GM12878 (cell line): ENCODE data around the gene BEX3. TPM values are rescaled to one million over a fixed set of nuclear protein-coding genes. Genes with fewer than 3 reads are reported as not detected.

Experiments used
- ATAC-seq: fragments of 200-7000 bp; cut with Tn5 transposase; 3 replicates; pipeline ENCODE4 v1.9.1; 2020; ENCODE audit warnings: mild to moderate bottlenecking, moderate library complexity
- BruUV-seq: library from RNA; stranded (reverse); fragments of 400-500 nt; replicated peaks from 2 replicates; lab custom pipeline; 2021; lab: Mats Ljungman, UMichigan
- CTCF ChIA-PET: fragments of 300-600 bp; sonication (Branson Sonifier 250); formaldehyde crosslinking; extraction: SDS; loops from one replicate; lab custom pipeline; 2021; ENCODE audit warnings: inconsistent platforms; lab: Yijun Ruan, JAX
- POLR2A ChIA-PET: fragments of 350-600 bp; formaldehyde crosslinking; extraction: SDS; loops from one replicate; lab custom pipeline; 2021; ENCODE audit warnings: inconsistent platforms; lab: Charles Lee
- RAD21 ChIA-PET: fragments of 300-600 bp; sonication (Branson Sonifier 250); formaldehyde crosslinking; loops from one replicate; lab custom pipeline; 2023; ENCODE audit warnings: antibody characterized with exemption; ENCODE audit not compliant: unreplicated experiment; lab: Charles Lee
- SMC1A ChIA-PET: fragments of 300-600 bp; sonication (Branson Sonifier 250); formaldehyde crosslinking; loops from one replicate; lab custom pipeline; 2023; ENCODE audit not compliant: unreplicated experiment, uncharacterized antibody; lab: Charles Lee
- DNase-seq: peaks from one replicate; pipeline ENCODE4 v3.0.0-alpha.2; 2011; ENCODE audit warnings: low read depth, low spot score
- FAIRE-seq: peaks from 3 replicates; lab custom pipeline; 2011; peaks lifted over from hg19 to GRCh38; lab: Jason Lieb, UNC
- H2AFZ ChIP-seq: 2 replicates; pipeline ENCODE4 v1.6.0; 2011; ENCODE audit warnings: low read depth, low read length, control low read depth; ENCODE audit not compliant: control insufficient read depth
- H3K27ac ChIP-seq: 2 replicates; pipeline ENCODE4 v1.5.1; 2011; ENCODE audit warnings: control low read depth; ENCODE audit not compliant: control insufficient read depth, insufficient read depth
- H3K27me3 ChIP-seq, 2 experiments: replicated peaks in 1 of 2; 2 replicates each; pipeline versions ENCODE4 v1.6.0 to v1.6.1; 2011; ENCODE audit warnings: low read length in 1 of 2; ENCODE audit not compliant: control insufficient read depth in 2 of 2, insufficient read depth in 2 of 2
- H3K36me3 ChIP-seq, 2 experiments: 2 replicates each; pipeline ENCODE4 v1.5.1; 2011; ENCODE audit warnings: low read length in 1 of 2; ENCODE audit not compliant: control insufficient read depth in 2 of 2, insufficient read depth in 2 of 2
- H3K4me1 ChIP-seq: 2 replicates; pipeline ENCODE4 v1.6.1; 2011; ENCODE audit warnings: mild to moderate bottlenecking, low read length, moderate library complexity, mixed read lengths; ENCODE audit not compliant: control insufficient read depth, insufficient read depth
- H3K4me2 ChIP-seq: 2 replicates; pipeline ENCODE4 v1.6.0; 2011; ENCODE audit warnings: control low read depth; ENCODE audit not compliant: control insufficient read depth, insufficient read depth
- H3K4me3 ChIP-seq: fragments of 200-600 bp; sonication (generic); 2 replicates; pipeline ENCODE4 v1.5.1; 2016
- H3K79me2 ChIP-seq: 2 replicates; pipeline ENCODE4 v1.6.0; 2011; ENCODE audit warnings: low read length; ENCODE audit not compliant: control insufficient read depth, insufficient read depth
- H3K9ac ChIP-seq: 2 replicates; pipeline ENCODE4 v1.8.0; 2011; ENCODE audit warnings: low read length, control low read depth, mixed read lengths; ENCODE audit not compliant: control insufficient read depth, insufficient read depth
- H3K9me3 ChIP-seq: replicated peaks from 3 replicates; pipeline ENCODE4 v1.5.1; 2011; ENCODE audit warnings: mild to moderate bottlenecking, low read length; ENCODE audit not compliant: control insufficient read depth, insufficient read depth
- H4K20me1 ChIP-seq: 2 replicates; pipeline ENCODE4 v1.6.0; 2011; ENCODE audit not compliant: control insufficient read depth, insufficient read depth
- CBX3 ChIP-seq: fragments of 200-600 bp; sonication (generic); IDR thresholded peaks from 2 replicates; pipeline ENCODE4 v1.6.1; 2016; ENCODE audit warnings: low read depth, borderline replicate concordance
- CTCF ChIP-seq, 3 experiments: IDR thresholded peaks in 2 of 3; conservative IDR thresholded peaks in 1 of 3; 2 replicates each; pipeline ENCODE4 v1.5.1; 2011; ENCODE audit warnings: low read depth in 3 of 3, low read length in 3 of 3, mild to moderate bottlenecking in 3 of 3, control low read depth in 2 of 3, moderate library complexity in 2 of 3, inconsistent platforms in 1 of 3, mixed read lengths in 1 of 3; ENCODE audit not compliant: control insufficient read depth in 2 of 3, insufficient read depth in 1 of 3; ENCODE audit errors: extremely low read depth in 1 of 3
- CUX1 ChIP-seq: IDR thresholded peaks from 2 replicates; pipeline ENCODE4 v1.6.1; 2012; ENCODE audit warnings: improper control_type of control experiment, low read depth, low read length; ENCODE audit not compliant: insufficient replicate concordance
- EP300 ChIP-seq, 2 experiments: fragments of 150-350 bp in 1 of 2; IDR thresholded peaks; 2 replicates each; pipeline ENCODE4 v1.6.1; 2011 to 2012; ENCODE audit warnings: low read depth in 2 of 2, low read length in 2 of 2, borderline replicate concordance in 1 of 2, improper control_type of control experiment in 1 of 2, inconsistent platforms in 1 of 2; ENCODE audit not compliant: control insufficient read depth in 1 of 2
- ETV6 ChIP-seq, 2 experiments: fragments of 450-650 bp in 1 of 2; IDR thresholded peaks in 1 of 2; conservative IDR thresholded peaks in 1 of 2; 2 replicates each; pipeline ENCODE4 v1.6.1; 2014; ENCODE audit warnings: antibody characterized with exemption in 1 of 2, borderline replicate concordance in 1 of 2, low read depth in 1 of 2, mild to moderate bottlenecking in 1 of 2, moderate library complexity in 1 of 2
- EZH2 ChIP-seq: IDR thresholded peaks from 2 replicates; pipeline ENCODE4 v1.6.1; 2012; ENCODE audit warnings: low read depth, mild to moderate bottlenecking, control low read depth, inconsistent platforms, low read length, borderline replicate concordance; ENCODE audit not compliant: control insufficient read depth
- PAX5 ChIP-seq: IDR thresholded peaks from 2 replicates; pipeline ENCODE4 v1.6.1; 2011; ENCODE audit warnings: low read depth, low read length, borderline replicate concordance
- POLR2A ChIP-seq: IDR thresholded peaks from 2 replicates; pipeline ENCODE4 v1.6.1; 2011; ENCODE audit warnings: low read depth, mild to moderate bottlenecking, low read length
- RAD21 ChIP-seq: IDR thresholded peaks from 2 replicates; pipeline ENCODE4 v1.6.1; 2011; ENCODE audit warnings: mild to moderate bottlenecking, low read depth, low read length, moderate library complexity; ENCODE audit not compliant: insufficient read depth
- RB1 ChIP-seq: fragments of 450-650 bp; formaldehyde crosslinking; IDR thresholded peaks from 2 replicates; pipeline ENCODE4 v1.6.1; 2017; ENCODE audit warnings: mild to moderate bottlenecking, borderline replicate concordance
- RELB ChIP-seq: fragments of 450-650 bp; IDR thresholded peaks from 2 replicates; pipeline ENCODE4 v1.6.1; 2017; ENCODE audit warnings: low read depth, mild to moderate bottlenecking, moderate library complexity
- SREBF2 ChIP-seq: IDR thresholded peaks from 2 replicates; pipeline ENCODE4 v1.6.1; 2012; ENCODE audit warnings: mild to moderate bottlenecking, low read length
- YY1 ChIP-seq: IDR thresholded peaks from 2 replicates; pipeline ENCODE4 v1.6.1; 2011; ENCODE audit warnings: low read depth, mild to moderate bottlenecking, low read length
- ZNF24 ChIP-seq: fragments of 450-650 bp; IDR thresholded peaks from 2 replicates; pipeline ENCODE4 v1.6.1; 2017; ENCODE audit warnings: antibody characterized with exemption, mild to moderate bottlenecking
- WGBS: methylation state at CpG from one replicate; pipeline ENCODE4 v1.1.6; 2016; ENCODE audit warnings: low lambda C conversion rate; ENCODE audit not compliant: insufficient replicate concordance, insufficient coverage; ENCODE audit errors: missing lambda C conversion rate; 5-methylcytosine and 5-hydroxymethylcytosine counted together
- in situ Hi-C: fragments of 300-500 bp; cut with MboI; formaldehyde crosslinking; loops from 9 replicates; pipeline ENCODE4 v1.14.3; 2018; ENCODE audit warnings: mixed read lengths
- intact Hi-C: fragments of 100-400 bp; cut with micrococcal nuclease; formaldehyde crosslinking; loops from one replicate; pipeline ENCODE4 v1.14.2; 2022; ENCODE audit not compliant: unreplicated experiment
- polyA plus RNA-seq, 11 experiments: library from polyadenylated mRNA; depleted of rRNA in 4 of 11; unstranded in 6 of 11; stranded (reverse) in 5 of 11; fragments of >200 nt; fragmentation: Nextera tagmentation in 4 of 11; fragmentation: Illumina TruSeq in 1 of 11; extraction: Ambion mirVana in 4 of 11; extraction: Trizol in 1 of 11; gene quantifications; 1 replicate in 1 of 11; 2 replicates in 10 of 11; pipeline versions ENCODE4 v1.2.1 to v1.2.3, GENCODE V29; 2011 to 2016; ENCODE audit warnings: inconsistent platforms in 2 of 11, missing spikeins in 2 of 11, low read depth in 1 of 11
- total RNA-seq, 4 experiments: library from RNA; depleted of rRNA in 3 of 4; stranded (reverse); fragments of >200 nt in 3 of 4; fragmentation: Illumina TruSeq in 1 of 4; extraction: Trizol in 1 of 4; gene quantifications; 2 replicates each; pipeline versions ENCODE4 v1.2.1 to v1.2.3, GENCODE V29; 2013 to 2021

The BEX3 gene
- total and polyA plus RNA-seq, 10 of the 15 experiments (the other 5 are each of a cell fraction or from before 2014, with no cell fraction given) = 1.3 to 1.5 TPM; not detected in 8

- TF ChIP-seq POLR2A (no peak), RELB (no peak), PAX5 (no peak)
Observed at GRCh38 chrX:103415528-103415927, 39.2 kb downstream of the BEX3 start (continued).

GRCh38 chrX:103417370-103417769, 41.0 kb downstream of the BEX3 start:
- WGBS = 69% methylated on average over 1 of the region's 1 CpG
- Histone ChIP-seq H3K27me3 (no peaks in the 10 kb centered on the region), H3K27ac (no peak overlapping the region), H3K36me3 (no peaks in the 10 kb centered on the region), H3K9me3 (no peaks in the 10 kb centered on the region), H3K79me2 (no peaks in the 10 kb centered on the region), H4K20me1 (no peaks in the 10 kb centered on the region), H3K9ac (no peak overlapping the region), H3K4me1 (no peaks in the 10 kb centered on the region), H3K4me3 (no peak overlapping the region), H2AFZ (no peak overlapping the region), H3K4me2 (no peak overlapping the region)
- DNase-seq = no peak
- ChIA-PET RAD21 (no interaction called here), CTCF (no interaction called here), POLR2A (interaction anchor here (0.6 kb wide), 1 partner anchor 10 kb away, joined by 3 read pairs; no protein-coding TSS in a partner anchor), SMC1A (no interaction called here)
- ATAC-seq = no peak
- FAIRE-seq = no peak
- no TSS peak for BruUV-seq
- in situ Hi-C loops = no loop called here
- intact Hi-C loops = no loop called here
- no peak for TF ChIP-seq ZNF24
- TF ChIP-seq CUX1 = no peak
- no peak for TF ChIP-seq SREBF2
- TF ChIP-seq RB1 = no peak
- TF ChIP-seq YY1 = no peak
- TF ChIP-seq EP300 (IDR thresholded peaks at IDR 0.05; ENCODE audit: borderline replicate concordance in 1 of 2, control insufficient read depth in 1 of 2, low read depth in 2 of 2, low read length in 2 of 2) = no peak
- no peak for TF ChIP-seq EZH2
- TF ChIP-seq ETV6 (conservative IDR thresholded peaks at IDR 0.05 in 1 of 2, IDR thresholded peaks at IDR 0.05 in 1 of 2; ENCODE audit: borderline replicate concordance in 1 of 2, low read depth in 1 of 2) = no peak
- no peak for TF ChIP-seq RAD21
- TF ChIP-seq CTCF (IDR thresholded peaks at IDR 0.05 in 2 of 3, conservative IDR thresholded peaks at IDR 0.05 in 1 of 3; ENCODE audit: control insufficient read depth in 2 of 3, extremely low read depth in 1 of 3, insufficient read depth in 1 of 3, low read depth in 3 of 3, low read length in 3 of 3) = no peak
- no peak for TF ChIP-seq CBX3
